ENCODE measurements around the gene ALG9. TPM values are rescaled to one million over a fixed set of nuclear protein-coding genes. Genes with fewer than 3 reads are reported as not detected.
A peak's percentile ranks its signal among the peaks of the same experiment; 100 is the strongest.

The ALG9 gene
- polyA plus RNA-seq, 1 donor (not counting 4 experiments of a cell fraction or from before 2014, with no cell fraction given) = 27.2 TPM

- Histone ChIP-seq H3K4me3 (ENCODE audit: control insufficient read depth in 2 of 3, extremely low read depth in 1 of 3, insufficient read depth in 2 of 3, low read depth in 1 of 3, low read length in 3 of 3) (peak within 1 kb of the TSS; percentile 53 to 96 (median 91)), H3K9me1 (ENCODE audit: control insufficient read depth, extremely low read depth, insufficient read depth, low read length) (no peaks in the 10 kb centered on the region), H3K4me2 (ENCODE audit: control insufficient read depth, extremely low read depth, insufficient read depth, low read depth, low read length) (peak within 1 kb of the TSS; percentile 98), H3K9ac (ENCODE audit: control insufficient read depth, extremely low read depth, insufficient read depth, low read length) (peak within 1 kb of the TSS; percentile 98), H2AFZ (ENCODE audit: control insufficient read depth, low read length) (peak within 1 kb of the TSS; percentile 100), H3K27ac (ENCODE audit: control insufficient read depth, insufficient read depth, low read length) (peak within 1 kb of the TSS; percentile 100), H4K20me1 (ENCODE audit: control insufficient read depth, extremely low read depth, insufficient read depth, low read length) (no peaks in the 10 kb centered on the region), H3K4me1 (ENCODE audit: control insufficient read depth, extremely low read depth, insufficient read depth, low read length) (peaks cover 8% of the 10 kb centered on the region), H3K79me2 (ENCODE audit: control insufficient read depth, insufficient read depth, low read length) (no peaks in the 10 kb centered on the region), H3K27me3 (ENCODE audit: control insufficient read depth, extremely low read depth, insufficient read depth, low read length) (no peaks in the 10 kb centered on the region), H3K36me3 (ENCODE audit: control insufficient read depth in 2 of 2, extremely low read depth in 1 of 2, insufficient read depth in 2 of 2, low read length in 2 of 2) (no peaks in the 10 kb centered on the region), H3K9me3 (ENCODE audit: control insufficient read depth, low read depth, low read length) (no peaks in the 10 kb centered on the region)
- peak; percentile 87 to 99 (median 91) for TF ChIP-seq CTCF (optimal IDR thresholded peaks at IDR 0.05 in 1 of 3, IDR thresholded peaks at IDR 0.05 in 1 of 3, conservative IDR thresholded peaks at IDR 0.05 in 1 of 3; ENCODE audit: extremely low read depth in 1 of 3, insufficient read depth in 2 of 3, low read length in 3 of 3)
- no peak for TF ChIP-seq EZH2 (IDR thresholded peaks at IDR 0.05; ENCODE audit: low read length)
- DNase-seq (ENCODE audit: low read depth, low spot score) (peak; percentile 76), FAIRE-seq (peak; percentile 76)
- dilution Hi-C loops (cut with MboI; ENCODE audit: extremely low pct_ligation_motif_present, low sequenced_read_pairs) = no loop called here
These were observed 7.7 kb upstream of the ALG9 start, which contains the start of the genes CFAP68 and FDXACB1 for GRCh38 chr11:111878849-111879636. Gene CFAP68 (plus strand): TSS chr11:111879541. CDS start chr11:111879561, 20 bp downstream. Gene FDXACB1 (minus strand): TSS chr11:111879165. CDS start chr11:111879132, 33 bp downstream.

GRCh38 chr11:111878385-111878848, 7.0 kb upstream of the ALG9 start:
- TF ChIP-seq EZH2 (IDR thresholded peaks at IDR 0.05; ENCODE audit: low read length) (no peak), CTCF (optimal IDR thresholded peaks at IDR 0.05 in 1 of 3, IDR thresholded peaks at IDR 0.05 in 1 of 3, conservative IDR thresholded peaks at IDR 0.05 in 1 of 3; ENCODE audit: extremely low read depth in 1 of 3, insufficient read depth in 2 of 3, low read length in 3 of 3) (peak in 1 of 3 experiments; percentile 21)
- Histone ChIP-seq H3K4me3 (ENCODE audit: control insufficient read depth in 2 of 3, extremely low read depth in 1 of 3, insufficient read depth in 2 of 3, low read depth in 1 of 3, low read length in 3 of 3) (peak overlapping the region; percentile 53 to 96 (median 91)), H3K4me1 (ENCODE audit: control insufficient read depth, extremely low read depth, insufficient read depth, low read length) (peaks cover 8% of the 10 kb centered on the region), H3K36me3 (ENCODE audit: control insufficient read depth in 2 of 2, extremely low read depth in 1 of 2, insufficient read depth in 2 of 2, low read length in 2 of 2) (no peaks in the 10 kb centered on the region), H3K27me3 (ENCODE audit: control insufficient read depth, extremely low read depth, insufficient read depth, low read length) (no peaks in the 10 kb centered on the region), H2AFZ (ENCODE audit: control insufficient read depth, low read length) (peak overlapping the region; percentile 99), H3K9me1 (ENCODE audit: control insufficient read depth, extremely low read depth, insufficient read depth, low read length) (no peaks in the 10 kb centered on the region), H4K20me1 (ENCODE audit: control insufficient read depth, extremely low read depth, insufficient read depth, low read length) (no peaks in the 10 kb centered on the region), H3K9ac (ENCODE audit: control insufficient read depth, extremely low read depth, insufficient read depth, low read length) (peak overlapping the region; percentile 98), H3K4me2 (ENCODE audit: control insufficient read depth, extremely low read depth, insufficient read depth, low read depth, low read length) (peak overlapping the region; percentile 95), H3K9me3 (ENCODE audit: control insufficient read depth, low read depth, low read length) (no peaks in the 10 kb centered on the region), H3K79me2 (ENCODE audit: control insufficient read depth, insufficient read depth, low read length) (no peaks in the 10 kb centered on the region), H3K27ac (ENCODE audit: control insufficient read depth, insufficient read depth, low read length) (peak overlapping the region; percentile 100)
- FAIRE-seq (no peak), DNase-seq (ENCODE audit: low read depth, low spot score) (no peak)
- dilution Hi-C loops (cut with MboI; ENCODE audit: extremely low pct_ligation_motif_present, low sequenced_read_pairs) = no loop called here
